Endothelial cell of umbilical vein (primary cell): ENCODE measurements around the gene DMD. TPM values are rescaled to one million over a fixed set of nuclear protein-coding genes. Genes with fewer than 3 reads are reported as not detected.

Source experiments
- BruUV-seq: library from RNA; stranded (reverse); fragments of 400-500 nt; replicated peaks from 2 replicates; lab custom pipeline; 2021; lab: Mats Ljungman, UMichigan
- CTCF ChIA-PET: fragments of 300-600, 350-600 bp; sonication (Branson Sonifier 250); formaldehyde crosslinking; loops from one replicate; lab custom pipeline; 2021; ENCODE audit warnings: antibody characterized with exemption, inconsistent platforms; lab: Charles Lee
- POLR2A ChIA-PET: fragments of 300-600, 350-600 bp; sonication (Branson Sonifier 250); formaldehyde crosslinking; loops from one replicate; lab custom pipeline; 2021; ENCODE audit warnings: antibody characterized with exemption, inconsistent platforms; lab: Charles Lee
- DNase-seq: peaks from one replicate; pipeline ENCODE4 v3.0.0-alpha.2; 2011; ENCODE audit warnings: low read depth, low spot score
- FAIRE-seq: peaks from 2 replicates; lab custom pipeline; 2011; peaks lifted over from hg19 to GRCh38; lab: Jason Lieb, UNC
- H2AFZ ChIP-seq: 2 replicates; pipeline ENCODE4 v1.6.0; 2012; ENCODE audit warnings: low read depth, low read length, control low read depth, inconsistent platforms
- H3K27ac ChIP-seq: 2 replicates; pipeline ENCODE4 v1.5.1; 2011; ENCODE audit warnings: low read depth, mild to moderate bottlenecking, control low read depth, low read length, moderate library complexity; ENCODE audit not compliant: insufficient read depth
- H3K27me3 ChIP-seq, 2 experiments: 2 replicates each; pipeline versions ENCODE4 v1.6.0 to v1.6.1; 2011; ENCODE audit warnings: low read length in 2 of 2, mixed read lengths in 1 of 2; ENCODE audit not compliant: control insufficient read depth in 2 of 2, insufficient read depth in 2 of 2
- H3K36me3 ChIP-seq, 2 experiments: 2 replicates in 1 of 2; 3 replicates in 1 of 2; pipeline ENCODE4 v1.5.1; 2011; ENCODE audit warnings: low read length in 2 of 2, mild to moderate bottlenecking in 1 of 2, moderate library complexity in 1 of 2; ENCODE audit not compliant: control insufficient read depth in 2 of 2, insufficient read depth in 2 of 2; ENCODE audit errors: extremely low read depth in 1 of 2
- H3K4me1 ChIP-seq: 3 replicates; pipeline ENCODE4 v1.5.1; 2011; ENCODE audit warnings: mild to moderate bottlenecking, low read length; ENCODE audit not compliant: control insufficient read depth, insufficient read depth; ENCODE audit errors: extremely low read depth
- H3K4me2 ChIP-seq: 2 replicates; pipeline ENCODE4 v1.6.1; 2011; ENCODE audit warnings: low read length, control low read depth, mixed read lengths; ENCODE audit not compliant: insufficient read depth
- H3K4me3 ChIP-seq, 3 experiments: fragments of 200-600 bp in 1 of 3; sonication (generic), shearing (Covaris generic) in 1 of 3; replicated peaks in 1 of 3; 2 replicates each; pipeline ENCODE4 v1.5.1; 2011 to 2016; ENCODE audit warnings: control low read depth in 3 of 3, low read length in 3 of 3, mild to moderate bottlenecking in 2 of 3, inconsistent platforms in 1 of 3, low read depth in 1 of 3, moderate library complexity in 1 of 3; ENCODE audit not compliant: insufficient read depth in 1 of 3
- H3K79me2 ChIP-seq: 2 replicates; pipeline ENCODE4 v1.6.0; 2012; ENCODE audit warnings: low read length, inconsistent platforms; ENCODE audit not compliant: control insufficient read depth, insufficient read depth
- H3K9ac ChIP-seq: replicated peaks from 2 replicates; pipeline ENCODE3; 2011; ENCODE audit warnings: low read length, control low read depth; ENCODE audit not compliant: insufficient read depth; ENCODE audit errors: extremely low read depth
- H3K9me1 ChIP-seq: replicated peaks from 3 replicates; pipeline ENCODE4 v1.6.0; 2011; ENCODE audit warnings: mild to moderate bottlenecking, low read length; ENCODE audit not compliant: control insufficient read depth, insufficient read depth; ENCODE audit errors: extremely low read depth
- H3K9me3 ChIP-seq: replicated peaks from 2 replicates; pipeline ENCODE4 v1.5.1; 2012; ENCODE audit warnings: low read length, inconsistent platforms; ENCODE audit not compliant: control insufficient read depth, insufficient read depth
- H4K20me1 ChIP-seq: replicated peaks from 2 replicates; pipeline ENCODE3; 2011; ENCODE audit warnings: mild to moderate bottlenecking, low read length; ENCODE audit not compliant: control insufficient read depth, insufficient read depth; ENCODE audit errors: extremely low read depth
- EZH2 ChIP-seq: IDR thresholded peaks from 2 replicates; pipeline ENCODE4 v1.6.1; 2012; ENCODE audit warnings: borderline replicate concordance, low read depth, mild to moderate bottlenecking, moderate library complexity, low read length, inconsistent platforms; ENCODE audit not compliant: severe bottlenecking
- FOS ChIP-seq: IDR thresholded peaks from 2 replicates; pipeline ENCODE4 v1.6.1; 2011; ENCODE audit warnings: mild to moderate bottlenecking, low read length, moderate library complexity, borderline replicate concordance; ENCODE audit not compliant: insufficient read depth
- GATA2 ChIP-seq: IDR thresholded peaks from 2 replicates; pipeline ENCODE4 v1.7.0; 2011; ENCODE audit warnings: low read depth, mild to moderate bottlenecking, moderate library complexity, mixed read lengths, low read length; ENCODE audit not compliant: insufficient read length, insufficient read depth
- JUN ChIP-seq: IDR thresholded peaks from 2 replicates; pipeline ENCODE4 v1.6.1; 2011; ENCODE audit warnings: borderline replicate concordance, low read depth; ENCODE audit not compliant: insufficient read length, insufficient read depth
- MYC ChIP-seq: IDR thresholded peaks from one replicate; pipeline ENCODE4 v1.6.1; 2011; ENCODE audit warnings: mild to moderate bottlenecking, low read depth, low read length
- POLR2A ChIP-seq: IDR thresholded peaks from 2 replicates; pipeline ENCODE4 v1.6.1; 2012; ENCODE audit warnings: low read depth, mild to moderate bottlenecking, control low read depth, low read length
- POLR2AphosphoS5 ChIP-seq: IDR thresholded peaks from 2 replicates; pipeline ENCODE4 v1.6.1; 2012; ENCODE audit warnings: low read depth, mild to moderate bottlenecking, control low read depth, low read length, moderate library complexity; ENCODE audit not compliant: insufficient read depth
- dilution Hi-C: fragments of 300-500 bp; cut with MboI; formaldehyde crosslinking; loops from one replicate; pipeline ENCODE4 v1.15.0; 2019; ENCODE audit warnings: low sequenced_read_pairs; ENCODE audit not compliant: extremely low pct_ligation_motif_present
- intact Hi-C: fragments of 100-400 bp; cut with micrococcal nuclease; formaldehyde crosslinking; loops from one replicate; pipeline ENCODE4 v1.10.0; 2022
- polyA plus RNA-seq, 4 experiments: library from polyadenylated mRNA; depleted of rRNA in 3 of 4; stranded (reverse) in 3 of 4; unstranded in 1 of 4; fragments of >200 nt; gene quantifications; 2 replicates each; pipeline versions ENCODE4 v1.2.1 to v1.2.3, GENCODE V29; 2011 to 2012; ENCODE audit warnings: missing spikeins in 1 of 4
- total RNA-seq: library from RNA; stranded (reverse); gene quantifications from 2 replicates; pipeline ENCODE4 v1.2.3, GENCODE V29; 2021
- TF ChIP-seq, protein P1 (sequence below), 2 donors: IDR thresholded peaks; 1 replicate in 1 of 2; 2 replicates in 1 of 2; pipeline ENCODE4 v1.5.1; 2011; ENCODE audit warnings: low read length in 2 of 2, mild to moderate bottlenecking in 2 of 2, moderate library complexity in 2 of 2, control low read depth in 1 of 2, inconsistent platforms in 1 of 2, low read depth in 1 of 2; ENCODE audit not compliant: insufficient read depth in 1 of 2; ENCODE audit errors: extremely low read depth in 1 of 2
- TF ChIP-seq, protein P2 (sequence below): IDR thresholded peaks from 2 replicates; pipeline ENCODE4 v1.6.1; 2011; ENCODE audit not compliant: insufficient read depth, insufficient read length

DMD gene
- total and polyA plus RNA-seq, 2 donors (not counting 3 experiments of a cell fraction or from before 2014, with no cell fraction given) = 7.3 to 9.0 TPM

DNA sequence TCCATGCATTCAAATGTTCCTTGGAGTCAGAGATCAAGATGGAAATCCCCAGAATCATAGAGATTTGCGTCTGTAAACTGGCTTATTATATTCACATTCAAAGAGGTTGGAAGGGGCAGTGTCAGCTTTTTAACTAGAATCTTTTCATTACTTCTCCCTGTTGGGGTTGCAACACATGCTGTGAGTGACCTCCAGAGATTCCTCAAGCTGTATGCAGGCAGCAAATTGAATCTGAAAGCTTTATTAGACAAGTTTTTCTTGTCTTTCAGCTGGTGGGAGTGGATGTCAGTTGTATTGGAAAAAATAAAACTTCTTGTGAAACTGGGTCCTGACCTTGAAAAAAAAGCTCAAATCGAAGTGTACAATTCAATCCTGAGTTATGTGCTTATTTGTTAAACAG, 1403.0 kb downstream of the DMD start:
- no peak overlapping the region for H3K4me2 ChIP-seq
- H3K4me3 ChIP-seq = no peak overlapping the region
- H3K27ac ChIP-seq = no peak overlapping the region
- H3K36me3 ChIP-seq = no peaks in the 10 kb centered on the region
- no peaks in the 10 kb centered on the region for H3K9me1 ChIP-seq
- intact Hi-C loops = no loop called here
- no peaks in the 10 kb centered on the region for H3K79me2 ChIP-seq
- no peaks in the 10 kb centered on the region for H3K9me3 ChIP-seq
- ChIA-PET POLR2A (no interaction called here), CTCF (interaction anchor here (0.7 kb wide), 1 partner anchor 15 kb away, joined by 3 read pairs; no protein-coding TSS in a partner anchor)
- FAIRE-seq (no peak), DNase-seq (no peak)
- H4K20me1 ChIP-seq = no peaks in the 10 kb centered on the region
- no peaks in the 10 kb centered on the region for H3K27me3 ChIP-seq
- no peak for TF ChIP-seq POLR2A
- no peak for TF ChIP-seq FOS
- TF ChIP-seq EZH2 = no peak
- TF ChIP-seq, protein P1, sequence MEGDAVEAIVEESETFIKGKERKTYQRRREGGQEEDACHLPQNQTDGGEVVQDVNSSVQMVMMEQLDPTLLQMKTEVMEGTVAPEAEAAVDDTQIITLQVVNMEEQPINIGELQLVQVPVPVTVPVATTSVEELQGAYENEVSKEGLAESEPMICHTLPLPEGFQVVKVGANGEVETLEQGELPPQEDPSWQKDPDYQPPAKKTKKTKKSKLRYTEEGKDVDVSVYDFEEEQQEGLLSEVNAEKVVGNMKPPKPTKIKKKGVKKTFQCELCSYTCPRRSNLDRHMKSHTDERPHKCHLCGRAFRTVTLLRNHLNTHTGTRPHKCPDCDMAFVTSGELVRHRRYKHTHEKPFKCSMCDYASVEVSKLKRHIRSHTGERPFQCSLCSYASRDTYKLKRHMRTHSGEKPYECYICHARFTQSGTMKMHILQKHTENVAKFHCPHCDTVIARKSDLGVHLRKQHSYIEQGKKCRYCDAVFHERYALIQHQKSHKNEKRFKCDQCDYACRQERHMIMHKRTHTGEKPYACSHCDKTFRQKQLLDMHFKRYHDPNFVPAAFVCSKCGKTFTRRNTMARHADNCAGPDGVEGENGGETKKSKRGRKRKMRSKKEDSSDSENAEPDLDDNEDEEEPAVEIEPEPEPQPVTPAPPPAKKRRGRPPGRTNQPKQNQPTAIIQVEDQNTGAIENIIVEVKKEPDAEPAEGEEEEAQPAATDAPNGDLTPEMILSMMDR (IDR thresholded peaks at IDR 0.05; ENCODE audit: extremely low read depth in 1 of 2, insufficient read depth in 1 of 2, low read depth in 1 of 2, low read length in 2 of 2) = no peak
- no peak for TF ChIP-seq JUN
- TF ChIP-seq POLR2AphosphoS5 = no peak
- no peak for TF ChIP-seq GATA2
- TF ChIP-seq, protein P2, sequence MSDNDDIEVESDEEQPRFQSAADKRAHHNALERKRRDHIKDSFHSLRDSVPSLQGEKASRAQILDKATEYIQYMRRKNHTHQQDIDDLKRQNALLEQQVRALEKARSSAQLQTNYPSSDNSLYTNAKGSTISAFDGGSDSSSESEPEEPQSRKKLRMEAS = no peak
- no peak for TF ChIP-seq MYC
- dilution Hi-C loops = no loop called here
- no peak overlapping the region for H2AFZ ChIP-seq
- no peak overlapping the region for H3K9ac ChIP-seq
- H3K4me1 ChIP-seq = no peaks in the 10 kb centered on the region
- BruUV-seq = no TSS peak
